H1 (cell line): ENCODE measurements around the gene PDE4D. TPM values are rescaled to one million over a fixed set of nuclear protein-coding genes. Genes with fewer than 3 reads are reported as not detected.

Experiments
- CTCF ChIA-PET: fragments of 300-600 bp; sonication (Branson Sonifier 250); formaldehyde crosslinking; loops from one replicate; lab custom pipeline; 2021; ENCODE audit not compliant: partially characterized antibody; lab: Charles Lee
- POLR2A ChIA-PET: fragments of 300-600 bp; sonication (Branson Sonifier 250); formaldehyde crosslinking; loops from one replicate; lab custom pipeline; 2021; ENCODE audit warnings: inconsistent platforms; ENCODE audit not compliant: partially characterized antibody; lab: Charles Lee
- DNase-seq, 2 experiments: peaks; one replicate each; pipeline versions ENCODE4 v3.0.0 to v3.0.0-alpha.2; 2010 to 2022; ENCODE audit warnings: low spot score in 2 of 2, low read depth in 1 of 2, mixed read lengths in 1 of 2
- FAIRE-seq: peaks from 2 replicates; lab custom pipeline; 2011; peaks lifted over from hg19 to GRCh38; lab: Jason Lieb, UNC
- H2AFZ ChIP-seq: 2 replicates; pipeline ENCODE4 v1.8.1; 2012; ENCODE audit warnings: low read length, inconsistent platforms
- H2AK5ac ChIP-seq: 2 replicates; pipeline ENCODE4 v1.6.1; 2013; ENCODE audit warnings: low read depth, low read length
- H2BK120ac ChIP-seq: replicated peaks from 2 replicates; pipeline ENCODE3; 2013; ENCODE audit warnings: low read depth, low read length, inconsistent platforms
- H2BK12ac ChIP-seq: 2 replicates; pipeline ENCODE4 v1.6.1; 2013; ENCODE audit warnings: low read depth, low read length
- H2BK15ac ChIP-seq: 2 replicates; pipeline ENCODE4 v1.6.1; 2013; ENCODE audit warnings: low read length
- H2BK20ac ChIP-seq: 2 replicates; pipeline ENCODE4 v1.6.1; 2013; ENCODE audit warnings: low read length
- H2BK5ac ChIP-seq: 2 replicates; pipeline ENCODE4 v1.6.1; 2013; ENCODE audit warnings: low read depth, low read length
- H3K14ac ChIP-seq: 2 replicates; pipeline ENCODE4 v1.6.1; 2013; ENCODE audit warnings: inconsistent platforms; ENCODE audit not compliant: insufficient read length
- H3K18ac ChIP-seq: 2 replicates; pipeline ENCODE4 v1.6.1; 2013; ENCODE audit warnings: low read length; ENCODE audit errors: extremely low read depth
- H3K23ac ChIP-seq: 2 replicates; pipeline ENCODE4 v1.6.1; 2013; ENCODE audit warnings: inconsistent platforms; ENCODE audit not compliant: insufficient read length
- H3K23me2 ChIP-seq: 2 replicates; pipeline ENCODE4 v1.6.1; 2013; ENCODE audit warnings: low read depth, low read length
- H3K27ac ChIP-seq: 2 replicates; pipeline ENCODE4 v1.6.1; 2011; ENCODE audit warnings: low read depth, low read length, inconsistent platforms
- H3K27me3 ChIP-seq, 4 experiments: replicated peaks in 1 of 4; 1 replicate in 1 of 4; 2 replicates in 3 of 4; pipeline versions ENCODE4 v1.6.1 to v1.8.1; 2011 to 2013; ENCODE audit warnings: low read length in 3 of 4, mild to moderate bottlenecking in 3 of 4, inconsistent platforms in 2 of 4, mixed read lengths in 2 of 4, moderate library complexity in 1 of 4; ENCODE audit not compliant: control insufficient read depth in 3 of 4, insufficient read depth in 3 of 4; ENCODE audit errors: extremely low read depth in 1 of 4
- H3K36me3 ChIP-seq, 4 experiments: 2 replicates each; pipeline versions ENCODE4 v1.6.1 to v1.8.1; 2011 to 2013; ENCODE audit warnings: mild to moderate bottlenecking in 4 of 4, low read length in 3 of 4, moderate library complexity in 2 of 4, control low read depth in 1 of 4, inconsistent platforms in 1 of 4; ENCODE audit not compliant: insufficient read depth in 4 of 4, control insufficient read depth in 2 of 4
- H3K4ac ChIP-seq: replicated peaks from 2 replicates; pipeline ENCODE3; 2013; ENCODE audit warnings: low read length, low read depth, mixed read lengths, inconsistent platforms; ENCODE audit not compliant: insufficient read length
- H3K4me1 ChIP-seq, 4 experiments: replicated peaks in 1 of 4; 1 replicate in 1 of 4; 2 replicates in 3 of 4; pipeline versions ENCODE4 v1.6.1 to v1.8.1; 2011 to 2013; ENCODE audit warnings: low read length in 3 of 4, inconsistent platforms in 2 of 4, mixed read lengths in 1 of 4; ENCODE audit not compliant: insufficient read depth in 4 of 4, control insufficient read depth in 3 of 4
- H3K4me2 ChIP-seq, 2 experiments: 2 replicates each; pipeline versions ENCODE4 v1.6.1 to v1.8.1; 2011 to 2013; ENCODE audit warnings: low read depth in 2 of 2, low read length in 2 of 2, control low read depth in 1 of 2, inconsistent platforms in 1 of 2, mild to moderate bottlenecking in 1 of 2; ENCODE audit not compliant: insufficient read depth in 1 of 2
- H3K4me3 ChIP-seq, 4 experiments: fragments of 200-600, 300-600 bp in 1 of 4; sonication (generic), shearing (Covaris generic), sonication (Bioruptor Twin) in 1 of 4; 2 replicates each; pipeline versions ENCODE4 v1.5.1 to v1.8.1; 2011 to 2016; ENCODE audit warnings: low read length in 4 of 4, low read depth in 3 of 4, control low read depth in 2 of 4, inconsistent platforms in 2 of 4, mild to moderate bottlenecking in 2 of 4, mixed read lengths in 1 of 4, moderate library complexity in 1 of 4; ENCODE audit not compliant: insufficient read depth in 2 of 4; ENCODE audit errors: extremely low read depth in 1 of 4
- H3K56ac ChIP-seq: replicated peaks from 2 replicates; pipeline ENCODE3; 2013; ENCODE audit warnings: low read depth, mild to moderate bottlenecking, mixed read lengths, low read length, inconsistent platforms; ENCODE audit not compliant: insufficient read length
- H3K79me1 ChIP-seq: 2 replicates; pipeline ENCODE4 v1.6.1; 2013; ENCODE audit warnings: low read depth, low read length, control low read depth
- H3K79me2 ChIP-seq, 2 experiments: 2 replicates each; pipeline versions ENCODE4 v1.6.1 to v1.8.1; 2012 to 2013; ENCODE audit warnings: low read length in 2 of 2, mild to moderate bottlenecking in 2 of 2, inconsistent platforms in 1 of 2; ENCODE audit not compliant: insufficient read depth in 2 of 2, control insufficient read depth in 1 of 2
- H3K9ac ChIP-seq, 4 experiments: replicated peaks in 1 of 4; 1 replicate in 1 of 4; 2 replicates in 3 of 4; pipeline versions ENCODE4 v1.6.1 to v1.8.1; 2011 to 2013; ENCODE audit warnings: low read depth in 3 of 4, low read length in 3 of 4, control low read depth in 2 of 4, mild to moderate bottlenecking in 2 of 4, moderate library complexity in 2 of 4, inconsistent platforms in 1 of 4; ENCODE audit errors: extremely low read depth in 1 of 4
- H3K9me3 ChIP-seq, 2 experiments: 2 replicates each; pipeline versions ENCODE4 v1.6.1 to v1.8.1; 2012 to 2013; ENCODE audit warnings: mild to moderate bottlenecking in 2 of 2, moderate library complexity in 2 of 2, control low read depth in 1 of 2, inconsistent platforms in 1 of 2, low read depth in 1 of 2, low read length in 1 of 2, mixed read lengths in 1 of 2; ENCODE audit not compliant: insufficient read depth in 2 of 2
- H4K20me1 ChIP-seq, 2 experiments: replicated peaks in 1 of 2; 2 replicates each; pipeline versions ENCODE3 to v1.8.1; 2011 to 2013; ENCODE audit warnings: inconsistent platforms in 2 of 2, low read length in 2 of 2, mild to moderate bottlenecking in 1 of 2; ENCODE audit not compliant: insufficient read depth in 2 of 2, control insufficient read depth in 1 of 2
- H4K5ac ChIP-seq: 2 replicates; pipeline ENCODE4 v1.6.1; 2013; ENCODE audit warnings: low read length, low read depth, mixed read lengths, inconsistent platforms; ENCODE audit not compliant: insufficient read length
- H4K8ac ChIP-seq: 2 replicates; pipeline ENCODE4 v1.8.0; 2013; ENCODE audit warnings: mild to moderate bottlenecking, moderate library complexity, low read length, inconsistent platforms; ENCODE audit not compliant: insufficient read depth; ENCODE audit errors: extremely low read depth
- H4K91ac ChIP-seq: replicated peaks from 2 replicates; pipeline ENCODE3; 2013; ENCODE audit warnings: low read length, mixed read lengths, inconsistent platforms; ENCODE audit not compliant: insufficient read length
- BRCA1 ChIP-seq: IDR thresholded peaks from 2 replicates; pipeline ENCODE4 v1.6.1; 2012; ENCODE audit warnings: low read depth, low read length, improper control_type of control experiment
- JUN ChIP-seq: IDR thresholded peaks from 2 replicates; pipeline ENCODE4 v1.6.1; 2011; ENCODE audit warnings: low read depth, mild to moderate bottlenecking, improper control_type of control experiment, low read length
- NANOG ChIP-seq: IDR thresholded peaks from 2 replicates; pipeline ENCODE4 v1.6.1; 2011; ENCODE audit warnings: low read length, low read depth, mild to moderate bottlenecking, inconsistent platforms; ENCODE audit not compliant: insufficient read depth, poor library complexity, severe bottlenecking
- NRF1 ChIP-seq: IDR thresholded peaks from 2 replicates; pipeline ENCODE4 v1.6.1; 2011; ENCODE audit warnings: mild to moderate bottlenecking, low read depth, low read length, improper control_type of control experiment
- PHF8 ChIP-seq: fragments of 200-600 bp; sonication (generic); conservative IDR thresholded peaks from 2 replicates; pipeline ENCODE4 v1.7.1; 2012; ENCODE audit warnings: low read depth, mild to moderate bottlenecking, inconsistent platforms, low read length, moderate library complexity
- POLR2A ChIP-seq, 2 experiments: IDR thresholded peaks; 1 replicate in 1 of 2; 2 replicates in 1 of 2; pipeline ENCODE4 v1.6.1; 2011; ENCODE audit warnings: low read depth in 2 of 2, low read length in 2 of 2, mild to moderate bottlenecking in 2 of 2; ENCODE audit errors: control extremely low read depth in 1 of 2
- RAD21 ChIP-seq, 2 experiments: IDR thresholded peaks in 1 of 2; conservative IDR thresholded peaks in 1 of 2; 2 replicates each; pipeline ENCODE4 v1.6.1; 2011; ENCODE audit warnings: low read depth in 2 of 2, low read length in 2 of 2, improper control_type of control experiment in 1 of 2, inconsistent platforms in 1 of 2, mild to moderate bottlenecking in 1 of 2, moderate library complexity in 1 of 2
- SIRT6 ChIP-seq: IDR thresholded peaks from one replicate; pipeline ENCODE4 v1.7.1; 2012; ENCODE audit warnings: low read length, inconsistent platforms
- SIX5 ChIP-seq: IDR thresholded peaks from 2 replicates; pipeline ENCODE4 v1.6.1; 2011; ENCODE audit warnings: mild to moderate bottlenecking, low read depth, low read length
- SRF ChIP-seq: IDR thresholded peaks from 2 replicates; pipeline ENCODE4 v1.6.1; 2011; ENCODE audit warnings: mild to moderate bottlenecking, low read depth, low read length, moderate library complexity
- TCF12 ChIP-seq: IDR thresholded peaks from 2 replicates; pipeline ENCODE4 v1.6.1; 2011; ENCODE audit warnings: low read depth, mild to moderate bottlenecking, low read length
- YY1 ChIP-seq: IDR thresholded peaks from 2 replicates; pipeline ENCODE4 v1.6.1; 2011; ENCODE audit warnings: low read depth, mild to moderate bottlenecking, low read length
- WGBS, 2 experiments: shearing (Covaris generic) in 1 of 2; methylation state at CpG; one replicate each; pipeline versions ENCODE4 v1.1.6 to v1.1.7; 2013 to 2015; ENCODE audit warnings: low lambda C conversion rate in 2 of 2, mixed read lengths in 2 of 2, inconsistent platforms in 1 of 2, low coverage in 1 of 2, missing lambda C conversion rate in 1 of 2; ENCODE audit not compliant: insufficient replicate concordance in 2 of 2, insufficient coverage in 1 of 2, insufficient read length in 1 of 2; ENCODE audit errors: extremely low coverage in 1 of 2, missing lambda C conversion rate in 1 of 2; 5-methylcytosine and 5-hydroxymethylcytosine counted together
- polyA plus RNA-seq, 7 experiments: library from polyadenylated mRNA; depleted of rRNA in 3 of 7; stranded (reverse) in 5 of 7; unstranded in 2 of 7; fragments of >200 nt in 5 of 7; fragments of 200-250 nt in 2 of 7; gene quantifications; 1 replicate in 5 of 7; 2 replicates in 1 of 7; 4 replicates in 1 of 7; pipeline versions ENCODE4 v1.2.1 to v1.2.3, GENCODE V29; 2011 to 2013; ENCODE audit warnings: missing spikeins in 2 of 7, mixed read lengths in 2 of 7
- total RNA-seq: library from RNA; stranded (reverse); fragmentation: NEBNext Ultra II Directional; extraction: Animal tissue kit (Norgen Biotek cat#: 25700); gene quantifications from 2 replicates; pipeline ENCODE4 v1.2.1, GENCODE V29; 2021
- TF ChIP-seq, protein P1 (sequence below): IDR thresholded peaks from 2 replicates; pipeline ENCODE4 v1.6.1; 2012; ENCODE audit warnings: low read length, inconsistent platforms

PDE4D gene
- total and polyA plus RNA-seq, 2 of the 8 experiments (the other 6 are each of a cell fraction or from before 2014, with no cell fraction given) = 2.3 to 3.7 TPM

DNA sequence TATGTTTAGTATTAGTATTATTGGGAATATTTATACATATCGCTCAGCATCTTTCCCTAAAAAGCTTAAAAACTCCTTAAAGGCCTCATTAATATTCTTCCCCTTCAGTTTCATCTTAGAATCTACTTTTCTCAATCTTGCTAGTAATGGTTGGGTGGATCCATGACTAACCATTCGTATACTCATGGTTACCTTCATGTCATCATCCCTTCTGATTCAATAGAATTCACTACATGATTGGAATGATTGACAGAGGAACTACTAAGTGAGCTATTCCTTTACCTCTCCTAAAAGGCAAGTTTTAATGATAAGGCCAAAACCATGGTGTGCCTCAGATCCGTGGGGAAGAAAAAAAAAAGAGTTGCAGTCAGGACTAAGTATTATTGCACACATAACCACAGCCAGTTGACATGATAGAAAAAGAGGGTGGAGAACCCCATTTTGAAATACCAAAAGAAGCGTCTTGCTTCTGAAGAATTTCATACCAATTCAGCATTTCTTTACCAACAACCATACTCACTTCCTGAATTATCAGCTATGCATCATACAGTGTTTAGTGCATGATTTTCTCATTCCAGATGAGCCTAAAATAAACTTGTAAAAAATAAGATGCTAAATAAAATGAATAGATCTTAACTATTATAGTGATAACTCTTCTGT is 624.6 kb downstream of the PDE4D start:
- H3K9ac ChIP-seq = no peak overlapping the region
- H3K18ac ChIP-seq = no peak overlapping the region
- no peak overlapping the region for H3K4ac ChIP-seq
- no peaks in the 10 kb centered on the region for H3K27me3 ChIP-seq
- H2BK15ac ChIP-seq = no peak overlapping the region
- no peak overlapping the region for H3K4me2 ChIP-seq
- 84% methylated on average over 4 of the region's 4 CpGs; no CpG with 5 or more reads in 1 of the 2 experiments for WGBS, 2 experiments
- H3K56ac ChIP-seq = no peak overlapping the region
- H2BK12ac ChIP-seq = no peak overlapping the region
- POLR2A ChIA-PET = no interaction called here
- H4K91ac ChIP-seq = no peak overlapping the region
- FAIRE-seq (no peak), DNase-seq (no peak)
- no peak overlapping the region for H4K5ac ChIP-seq
- no peak overlapping the region for H2AFZ ChIP-seq
- H4K20me1 ChIP-seq = no peaks in the 10 kb centered on the region
- H2BK5ac ChIP-seq = no peak overlapping the region
- no peaks in the 10 kb centered on the region for H3K79me1 ChIP-seq
- H3K36me3 ChIP-seq = no peaks in the 10 kb centered on the region
- no peak overlapping the region for H3K23ac ChIP-seq
- no peak overlapping the region for H2BK120ac ChIP-seq
- H2BK20ac ChIP-seq = no peak overlapping the region
- peaks cover 0 to 3% (median 1%) of the 10 kb centered on the region in 4 experiments; a peak in 2 of 7 replicates for H3K4me1 ChIP-seq
- H3K23me2 ChIP-seq = no peaks in the 10 kb centered on the region
- no peaks in the 10 kb centered on the region for H3K79me2 ChIP-seq
- CTCF ChIA-PET = no interaction called here
- no peak overlapping the region for H3K4me3 ChIP-seq
- H2AK5ac ChIP-seq = no peak overlapping the region
- H3K9me3 ChIP-seq = no peaks in the 10 kb centered on the region
- no peak overlapping the region for H3K14ac ChIP-seq
- H3K27ac ChIP-seq = no peak overlapping the region
- no peak overlapping the region for H4K8ac ChIP-seq
- no peak for TF ChIP-seq SIRT6
- no peak for TF ChIP-seq PHF8
- TF ChIP-seq BRCA1 = no peak
- no peak for TF ChIP-seq SIX5
- TF ChIP-seq SRF = no peak
- TF ChIP-seq NANOG = no peak
- TF ChIP-seq, protein P1, sequence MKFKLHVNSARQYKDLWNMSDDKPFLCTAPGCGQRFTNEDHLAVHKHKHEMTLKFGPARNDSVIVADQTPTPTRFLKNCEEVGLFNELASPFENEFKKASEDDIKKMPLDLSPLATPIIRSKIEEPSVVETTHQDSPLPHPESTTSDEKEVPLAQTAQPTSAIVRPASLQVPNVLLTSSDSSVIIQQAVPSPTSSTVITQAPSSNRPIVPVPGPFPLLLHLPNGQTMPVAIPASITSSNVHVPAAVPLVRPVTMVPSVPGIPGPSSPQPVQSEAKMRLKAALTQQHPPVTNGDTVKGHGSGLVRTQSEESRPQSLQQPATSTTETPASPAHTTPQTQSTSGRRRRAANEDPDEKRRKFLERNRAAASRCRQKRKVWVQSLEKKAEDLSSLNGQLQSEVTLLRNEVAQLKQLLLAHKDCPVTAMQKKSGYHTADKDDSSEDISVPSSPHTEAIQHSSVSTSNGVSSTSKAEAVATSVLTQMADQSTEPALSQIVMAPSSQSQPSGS = no peak
- TF ChIP-seq YY1 = no peak
- no peak for TF ChIP-seq TCF12
- TF ChIP-seq RAD21 (IDR thresholded peaks at IDR 0.05 in 1 of 2, conservative IDR thresholded peaks at IDR 0.05 in 1 of 2; ENCODE audit: low read depth in 2 of 2, low read length in 2 of 2) = no peak
- no peak for TF ChIP-seq JUN
- no peak for TF ChIP-seq POLR2A (IDR thresholded peaks at IDR 0.05; ENCODE audit: control extremely low read depth in 1 of 2, low read depth in 2 of 2, low read length in 2 of 2)
- no peak for TF ChIP-seq NRF1
